Ishikawa (cell line): ENCODE results near the gene RHCG.

Experiments
- CEBPB ChIP-seq: IDR thresholded peaks from 2 replicates; pipeline ENCODE4 v1.6.1; 2012
- EGR1 ChIP-seq: IDR thresholded peaks from 2 replicates; pipeline ENCODE4 v1.6.1; 2012
- EP300 ChIP-seq: IDR thresholded peaks from 2 replicates; pipeline ENCODE4 v1.6.1; 2012; ENCODE audit warnings: borderline replicate concordance
- MAX ChIP-seq: IDR thresholded peaks from 2 replicates; pipeline ENCODE4 v1.6.1; 2012
- NFIC ChIP-seq: IDR thresholded peaks from 2 replicates; pipeline ENCODE4 v1.6.1; 2012
- TAF1 ChIP-seq: IDR thresholded peaks from 2 replicates; pipeline ENCODE4 v1.6.1; 2012; ENCODE audit warnings: low read depth, mild to moderate bottlenecking
- USF1 ChIP-seq: IDR thresholded peaks from 2 replicates; pipeline ENCODE4 v1.6.1; 2012
- YY1 ChIP-seq: IDR thresholded peaks from 2 replicates; pipeline ENCODE4 v1.6.1; 2012; ENCODE audit warnings: low read depth
- ZBTB7A ChIP-seq: IDR thresholded peaks from 2 replicates; pipeline ENCODE4 v1.6.1; 2012; ENCODE audit warnings: low read depth

DNA sequence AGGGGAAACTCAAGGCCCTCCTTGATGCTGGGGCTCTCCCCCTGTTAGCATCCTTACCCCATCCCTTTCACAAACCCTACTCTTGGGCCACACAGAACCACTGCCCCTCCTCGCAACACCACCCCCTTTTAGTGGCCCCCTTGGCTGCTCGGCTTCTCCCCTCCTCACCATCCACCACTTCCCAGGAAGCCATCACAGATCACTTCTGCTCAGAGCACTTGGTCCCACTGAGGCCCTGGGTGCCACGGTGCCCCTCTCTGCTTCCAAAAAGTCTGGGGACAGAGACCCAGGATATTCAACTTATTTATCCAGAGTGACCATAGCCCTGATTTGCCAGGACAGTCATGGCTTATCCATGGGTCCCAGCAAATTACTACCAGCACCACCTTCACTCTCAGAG lies 2.4 kb downstream of the RHCG start:
- no peak for TF ChIP-seq CEBPB
- TF ChIP-seq EP300, result no peak
- TF ChIP-seq NFIC, result no peak
- TF ChIP-seq MAX, result no peak
- TF ChIP-seq EGR1, result no peak
- TF ChIP-seq YY1, result no peak
- TF ChIP-seq TAF1, result no peak
- no peak for TF ChIP-seq ZBTB7A
- no peak for TF ChIP-seq USF1
